KG1 (cell line): ENCODE data around the gene ULBP2.
"Not testable (repeated sequence)": the region's sequence is repeated elsewhere in the genome, so short reads cannot be mapped to it uniquely, and the experiment has no call there.

ENCODE experiments used
- DNase-seq: peaks from one replicate; lab custom pipeline; 2025; lab: John Stamatoyannopoulos, UW

ULBP2 gene

DNA sequence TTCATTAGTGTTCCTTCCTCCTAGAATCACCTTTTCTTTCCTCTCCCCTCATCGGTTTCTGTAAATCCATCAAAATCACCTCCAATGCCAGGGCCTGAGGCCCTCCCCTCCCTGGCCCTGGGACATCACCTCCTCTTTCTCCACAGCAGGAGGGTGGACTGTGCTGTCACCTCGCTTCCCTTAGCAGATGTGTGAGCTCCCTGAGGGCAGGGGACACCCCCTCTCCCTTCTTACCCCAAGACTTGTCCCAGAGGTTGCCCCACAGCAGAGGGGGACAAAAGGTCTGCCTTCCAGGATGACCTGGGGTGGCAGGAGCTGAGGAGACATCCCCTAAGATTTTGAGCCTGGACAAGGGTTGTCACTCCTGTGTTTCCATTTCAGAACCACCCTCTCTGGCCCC, 27.8 kb downstream of the ULBP2 start:
- DNase-seq, result no peak

DNA sequence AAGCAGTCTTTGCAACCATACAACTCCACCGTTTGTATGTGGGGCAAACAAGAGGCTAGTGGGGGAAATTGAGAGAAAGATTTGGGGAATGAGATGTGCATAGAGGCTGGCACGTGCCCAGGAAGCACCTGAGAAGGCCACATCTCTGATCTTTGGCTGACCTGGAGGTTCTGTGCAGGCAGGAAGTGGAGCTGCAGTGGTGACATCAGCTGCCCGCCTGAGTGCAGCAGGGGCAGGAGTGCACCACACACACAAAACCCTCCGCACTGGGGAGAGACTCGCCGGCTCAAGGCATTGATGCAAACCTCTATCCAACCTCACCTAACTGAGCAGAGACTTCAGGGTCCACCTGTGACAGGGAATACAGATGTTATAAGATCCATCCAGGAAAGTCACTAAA, 32.6 kb downstream of the ULBP2 start:
- DNase-seq, result not testable (repeated sequence)

DNA sequence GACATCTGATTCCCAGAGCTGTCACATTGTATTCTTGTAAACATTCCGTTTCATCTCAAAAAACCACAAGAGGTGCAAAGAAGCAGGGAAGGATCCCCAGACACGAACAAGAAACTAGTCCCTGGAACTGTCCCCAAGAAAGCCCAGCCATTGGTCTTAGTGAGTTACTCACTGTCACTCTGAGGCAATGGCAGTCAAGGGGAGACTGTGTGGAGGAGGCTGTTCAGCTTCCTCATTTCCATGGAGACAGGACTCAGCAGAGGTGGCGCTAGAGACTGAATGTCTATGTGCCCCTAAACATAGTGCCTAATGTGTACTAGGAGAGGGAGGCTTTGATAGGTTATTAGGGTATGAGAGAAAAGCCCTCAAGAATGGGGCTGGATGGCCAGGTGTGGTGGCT, 33.0 kb downstream of the ULBP2 start:
- no peak for DNase-seq

DNA sequence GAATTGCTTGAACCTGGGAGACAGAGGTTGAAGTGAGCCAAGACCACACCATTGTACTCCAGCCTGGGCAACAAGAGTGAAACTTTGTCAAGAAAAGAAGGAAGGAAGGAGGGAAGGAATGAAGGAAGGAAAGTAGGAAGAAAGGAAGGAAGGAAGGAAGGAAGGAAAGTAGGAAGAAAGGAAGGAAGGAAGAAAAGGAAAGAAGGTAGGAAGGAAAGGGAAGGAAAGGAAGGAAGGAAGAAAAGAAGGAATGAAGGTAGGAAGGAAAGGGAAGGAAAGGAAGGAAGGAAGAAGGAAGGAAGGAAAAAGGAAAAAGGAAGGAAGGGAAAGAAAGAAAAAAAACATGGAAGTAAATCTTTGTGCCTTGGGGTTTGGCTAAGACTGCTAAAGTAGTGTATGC, 33.6 kb downstream of the ULBP2 start:
- no peak for DNase-seq

DNA sequence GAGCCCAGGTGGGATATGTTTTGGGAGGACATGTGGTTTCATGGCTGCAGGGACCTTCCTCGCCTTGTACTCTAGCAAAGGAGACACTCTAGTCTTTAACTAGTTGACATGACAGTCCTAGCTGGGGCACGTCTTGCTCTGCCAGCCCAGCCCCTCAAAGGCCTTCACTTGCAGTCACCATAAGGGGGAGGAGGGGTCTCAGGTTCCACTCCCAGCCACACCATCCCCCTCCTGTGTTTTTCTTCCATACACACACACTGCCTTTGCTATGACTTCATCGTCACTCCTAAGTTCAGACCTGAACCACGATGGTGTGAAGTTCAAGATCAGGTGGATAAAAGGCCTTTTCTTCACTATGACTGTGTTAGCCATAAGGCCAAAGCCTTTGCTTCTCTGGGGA, 35.4 kb downstream of the ULBP2 start:
- no peak for DNase-seq

DNA sequence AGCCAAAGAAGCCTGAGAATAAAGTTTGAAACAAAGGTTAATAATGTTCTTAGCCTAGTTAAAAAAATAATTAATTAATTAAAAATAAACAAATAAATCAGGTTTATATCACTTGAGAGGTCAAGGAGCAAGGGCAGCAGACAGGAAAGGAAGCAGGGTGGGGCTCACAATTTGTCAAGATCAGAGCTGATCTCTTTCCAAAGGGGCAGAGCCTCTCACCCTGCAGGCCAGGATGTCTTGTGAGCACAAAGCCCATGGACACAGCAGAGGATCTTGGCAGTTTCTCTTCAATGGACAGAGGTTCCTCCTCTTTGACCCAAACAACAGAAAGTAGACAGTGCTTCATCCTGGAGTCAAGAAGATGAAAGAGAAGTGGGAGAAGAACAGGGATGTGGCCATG, 36.8 kb downstream of the ULBP2 start:
- DNase-seq, result no peak

DNA sequence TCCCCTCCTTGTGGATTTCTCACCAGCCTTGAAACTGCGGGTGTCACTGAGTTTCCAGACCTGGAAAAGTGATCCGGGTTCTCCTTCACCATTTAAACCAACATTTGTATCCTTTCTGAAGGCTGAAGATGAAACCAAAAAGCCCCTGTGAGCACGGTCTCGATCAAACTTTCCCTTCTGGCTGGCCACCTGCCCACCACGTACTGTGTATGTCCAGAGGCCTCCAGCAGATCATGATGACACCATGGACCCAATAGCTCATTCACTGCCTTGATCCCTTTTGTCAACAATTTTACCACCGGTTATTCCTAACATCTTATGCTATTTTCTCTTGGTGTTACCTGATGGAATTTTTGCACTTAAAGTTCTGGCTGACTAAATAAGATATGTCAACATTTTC, 37.5 kb downstream of the ULBP2 start:
- DNase-seq, result no peak

DNA sequence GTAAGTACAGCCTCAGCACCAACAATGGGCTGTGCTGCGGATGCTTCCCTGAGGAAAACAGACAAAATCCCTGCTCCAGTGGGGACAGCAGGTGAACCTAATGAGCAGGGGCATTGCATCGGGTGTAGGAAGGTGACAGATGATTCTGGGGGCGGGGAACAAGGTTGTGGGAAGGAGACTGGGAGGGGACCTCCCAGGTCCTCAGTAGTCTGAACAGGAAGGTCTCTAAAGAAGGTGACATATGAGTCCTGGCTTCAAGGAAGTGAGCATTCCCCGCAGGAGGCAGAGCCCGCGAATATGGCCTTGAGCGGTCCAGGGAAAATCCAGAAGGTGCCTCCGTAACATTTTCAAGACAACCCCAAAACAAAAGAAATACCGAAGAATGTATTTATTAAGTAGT, 41.3 kb downstream of the ULBP2 start:
- no peak for DNase-seq

DNA sequence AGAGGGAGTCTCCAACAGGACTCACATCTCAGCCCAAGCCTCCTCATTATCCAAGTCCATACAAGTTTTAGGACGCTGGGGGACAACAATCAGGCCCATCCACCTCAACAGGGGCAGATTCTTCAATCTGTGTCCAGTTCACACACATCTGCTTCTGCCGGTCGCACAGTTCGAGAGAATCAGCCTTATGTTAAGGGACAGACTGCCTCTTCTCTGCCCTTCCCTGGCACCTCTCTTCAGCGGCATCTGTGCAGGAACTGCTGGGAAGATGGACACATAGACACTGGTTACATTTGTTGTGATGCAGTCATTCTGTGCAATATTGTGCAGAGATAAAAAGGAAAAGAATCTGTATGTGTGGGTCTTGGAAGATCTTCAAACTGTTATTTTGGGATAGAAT, 43.0 kb downstream of the ULBP2 start:
- DNase-seq, result no peak

DNA sequence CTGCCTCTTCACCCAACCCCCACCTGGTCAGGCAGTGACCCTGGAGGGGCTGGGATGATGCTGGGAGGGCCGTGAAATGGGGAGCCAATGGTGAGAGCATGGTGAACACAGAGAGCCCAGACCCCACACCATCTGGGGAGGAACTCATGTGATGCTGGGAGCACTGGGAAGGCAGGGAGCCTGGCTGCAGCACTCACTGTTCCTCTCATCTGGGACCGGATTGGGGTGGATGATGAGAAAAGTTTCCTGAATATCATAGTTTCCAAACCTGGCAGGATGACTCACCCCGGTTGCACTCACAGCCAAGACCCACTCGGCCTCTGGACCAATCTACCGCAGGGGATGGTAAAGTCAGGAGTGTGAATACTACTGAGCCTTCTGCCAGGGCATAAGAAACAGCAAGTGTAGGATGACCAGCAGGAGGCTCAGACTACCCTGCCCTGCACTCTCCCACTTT, 43.7 kb downstream of the ULBP2 start:
- DNase-seq, result no peak

DNA sequence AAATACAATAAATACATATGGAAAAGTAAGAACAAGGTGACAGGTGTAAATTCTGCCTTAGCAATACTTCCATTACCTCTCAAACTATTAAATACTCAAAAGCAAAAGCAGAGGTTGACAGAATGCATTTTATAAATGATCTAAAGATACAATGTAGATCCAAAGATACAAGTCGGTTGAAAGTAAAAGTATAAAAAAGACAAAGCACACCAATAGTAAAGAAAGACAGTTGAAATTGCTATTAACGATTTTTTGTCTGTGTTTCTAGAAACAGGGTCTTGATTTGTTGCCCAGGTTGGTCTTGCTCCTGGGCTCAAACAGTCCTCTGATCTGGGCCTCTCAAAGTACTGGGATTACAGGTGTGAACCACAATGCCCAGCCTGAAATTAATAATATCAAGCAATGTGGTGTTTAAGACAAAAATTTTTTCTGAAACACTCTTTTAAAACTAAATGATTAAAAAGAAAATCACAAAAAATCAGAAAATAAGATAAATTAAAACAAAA, 45.8 kb downstream of the ULBP2 start:
- DNase-seq, result no peak

DNA sequence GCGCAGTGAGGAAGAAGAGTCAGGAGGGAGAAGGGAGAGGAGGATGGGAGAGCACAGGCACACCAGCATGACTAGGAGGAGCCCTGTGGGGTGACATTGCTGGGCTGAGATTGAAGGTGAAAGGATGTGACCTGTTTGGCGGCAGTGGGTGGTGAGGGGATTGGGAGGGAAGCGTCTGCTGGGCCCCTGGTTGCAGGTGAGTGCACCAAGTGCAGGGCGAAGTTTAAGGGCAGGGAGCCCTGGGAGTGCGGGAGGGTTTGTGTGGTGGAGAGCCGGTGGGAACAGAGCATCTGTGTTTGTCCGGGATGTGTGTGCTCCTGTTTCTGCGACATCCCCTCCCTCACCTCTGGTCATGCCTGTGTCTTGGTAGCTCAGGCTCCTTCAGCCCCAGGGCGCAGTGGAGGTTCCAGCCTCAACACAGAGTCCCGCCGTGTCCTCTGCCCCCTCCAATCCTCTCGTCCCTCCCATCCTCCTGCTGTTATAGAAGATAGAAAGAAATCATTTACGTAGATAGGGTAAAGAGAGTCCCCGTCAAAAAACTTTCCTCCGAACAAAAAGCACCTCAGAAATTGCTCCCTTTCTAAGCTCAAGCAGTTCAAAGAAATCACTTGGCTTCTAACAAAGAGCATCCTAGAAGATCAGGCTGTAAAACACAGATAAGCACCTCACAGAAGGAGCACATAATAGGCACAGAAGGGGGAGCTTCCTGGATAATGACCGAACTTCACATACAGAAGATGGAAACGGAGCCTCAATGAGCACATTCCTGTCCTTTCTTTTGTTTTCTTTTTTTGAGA, 46.9 kb downstream of the ULBP2 start:
- DNase-seq, result no peak

DNA sequence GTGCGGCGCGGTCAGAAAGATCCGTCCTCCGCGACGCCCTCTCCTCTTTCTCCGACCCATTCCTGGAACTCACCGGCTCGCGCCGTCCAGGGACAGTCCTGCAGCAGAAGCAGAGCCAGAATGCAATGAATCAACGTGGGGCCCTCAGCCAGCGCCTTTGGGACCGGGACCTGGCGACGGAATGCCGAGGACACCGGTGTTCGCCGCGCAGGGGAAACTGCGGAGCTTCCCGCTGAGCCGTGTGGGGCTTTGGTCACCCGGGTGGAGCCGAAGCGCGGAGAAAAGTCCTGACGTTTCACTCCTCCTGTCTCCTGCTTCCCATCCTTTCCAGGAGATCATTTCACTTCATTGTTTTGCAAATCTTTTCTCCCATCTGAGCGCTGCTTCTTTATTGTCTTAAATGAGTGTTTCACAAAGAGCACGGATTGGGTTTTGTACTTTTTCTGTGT, 48.4 kb downstream of the ULBP2 start:
- DNase-seq, result no peak

DNA sequence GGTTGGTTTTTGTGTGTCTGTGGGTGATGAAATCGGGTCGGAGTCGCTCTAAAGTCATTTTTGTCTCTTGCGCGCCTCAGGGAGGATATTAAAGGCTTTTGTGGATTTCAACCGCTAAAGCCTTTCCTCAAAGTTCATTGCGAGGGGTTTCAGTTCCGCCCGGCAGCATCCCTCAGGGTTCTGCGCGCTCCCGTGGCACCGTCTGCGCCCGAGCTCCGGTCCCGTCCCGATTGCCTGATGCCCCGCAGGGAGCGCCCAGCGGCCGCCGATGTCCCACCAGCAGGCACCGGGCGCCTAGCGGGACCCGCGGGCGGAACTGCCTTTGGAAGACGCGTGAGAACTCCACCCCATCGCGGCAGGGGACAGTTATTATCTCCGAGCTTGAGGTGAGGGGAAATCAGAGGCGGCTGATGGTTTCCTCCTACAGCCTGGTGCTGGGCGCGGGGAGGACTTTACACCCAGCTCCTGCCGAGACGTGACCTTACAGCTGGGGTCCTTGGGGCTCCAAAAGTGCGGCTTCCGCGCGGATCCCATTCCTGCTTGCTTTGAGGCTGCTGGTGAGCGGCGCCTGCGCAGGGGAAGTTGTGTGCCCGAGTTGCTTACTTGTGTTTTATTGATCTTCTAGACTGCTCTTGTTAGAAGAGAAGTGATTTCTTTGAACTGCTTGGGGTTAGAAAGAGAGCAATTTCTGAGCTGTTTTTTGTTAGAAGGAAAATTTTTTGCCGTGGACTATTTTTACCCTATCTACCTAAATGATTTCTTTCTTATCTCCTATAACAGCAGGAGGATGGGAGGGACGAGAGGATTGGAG, 49.1 kb downstream of the ULBP2 start:
- DNase-seq, result no peak

DNA sequence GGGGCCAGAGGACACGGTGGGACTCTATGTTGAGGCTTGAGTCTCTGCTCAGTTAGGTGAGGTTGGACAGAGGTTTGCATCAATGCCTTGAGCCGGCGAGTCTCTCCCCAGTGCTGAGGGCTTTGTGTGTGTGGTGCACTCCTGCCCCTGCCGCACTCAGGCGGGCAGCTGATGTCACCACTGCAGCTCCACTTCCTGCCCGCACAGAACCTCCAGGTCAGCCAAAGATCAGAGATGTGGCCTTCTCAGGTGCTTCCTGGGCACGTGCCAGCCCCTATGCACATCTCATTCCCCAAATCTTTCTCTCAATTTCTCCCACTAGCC, 49.6 kb downstream of the ULBP2 start:
- DNase-seq, result not testable (repeated sequence)

DNA sequence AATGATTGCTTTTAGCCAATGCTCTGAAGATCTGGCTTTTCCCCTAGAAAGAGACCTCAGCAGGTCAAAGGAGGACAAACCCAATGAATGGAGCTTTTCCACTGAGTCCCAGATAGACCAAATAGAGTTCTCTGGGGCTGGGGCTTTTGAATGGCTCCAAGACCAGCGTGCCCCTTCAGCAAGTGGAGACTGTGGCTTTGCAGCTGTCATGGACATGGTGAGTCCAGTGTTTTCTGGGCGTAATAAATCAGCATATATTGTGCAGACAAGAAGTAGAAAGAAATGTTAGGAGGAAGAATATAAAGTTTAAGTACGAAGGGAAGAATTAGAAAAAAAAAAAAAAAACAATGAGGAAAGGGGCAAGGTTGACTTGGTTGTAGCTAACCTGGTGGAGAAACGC, 50.0 kb downstream of the ULBP2 start:
- DNase-seq, result no peak

DNA sequence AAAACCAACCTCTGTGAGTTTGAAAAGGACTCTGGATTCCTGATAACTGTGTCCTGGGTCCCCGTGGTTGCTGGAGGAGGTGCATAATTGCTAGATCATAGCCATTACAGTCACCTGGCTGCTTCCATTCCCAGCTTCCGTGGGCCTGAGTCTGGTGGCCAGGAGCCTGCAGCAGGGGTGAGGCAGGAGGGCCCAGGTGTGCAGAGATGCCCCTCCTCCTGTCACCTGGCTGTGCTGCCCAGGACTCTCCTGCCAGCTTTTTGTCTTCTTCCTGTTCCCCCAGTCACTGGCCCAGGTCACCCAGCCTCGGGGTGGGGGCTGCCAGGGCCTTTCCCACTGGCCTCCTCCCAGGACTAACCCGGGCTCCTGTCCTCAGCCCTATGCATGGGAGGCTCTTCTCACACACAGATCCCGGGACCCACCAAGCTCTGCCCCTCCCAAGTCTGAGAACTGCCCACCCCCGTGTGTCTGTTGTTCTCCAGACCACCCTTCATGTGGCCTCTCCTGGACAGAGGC, 53.5 kb downstream of the ULBP2 start:
- no peak for DNase-seq

DNA sequence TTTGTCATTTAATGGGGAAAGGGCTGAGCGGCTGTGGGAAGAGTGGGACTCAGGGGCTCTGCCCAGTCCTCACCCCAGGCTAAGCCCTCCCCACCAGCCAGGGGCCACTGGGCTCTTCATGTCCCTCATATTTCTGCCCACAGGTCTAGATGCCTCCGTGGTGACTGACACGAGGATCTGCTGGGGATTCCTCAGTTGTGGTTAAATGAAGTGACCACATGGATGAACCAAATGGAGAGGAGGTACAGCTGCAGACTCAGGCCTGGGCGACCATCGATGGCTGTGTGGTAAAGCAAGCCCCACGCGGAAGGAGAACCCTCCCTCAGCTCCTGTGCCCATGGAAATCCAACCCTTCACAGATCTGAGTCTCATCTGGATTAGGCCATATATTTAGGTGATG, 54.2 kb downstream of the ULBP2 start:
- no peak for DNase-seq
